NCI-H446 (cell line): ENCODE results near the gene SH3RF1.
"Not testable (repeated sequence)": the region's sequence is repeated elsewhere in the genome, so short reads cannot be mapped to it uniquely, and the experiment has no call there.

Experiments
- DNase-seq, 2 experiments: peaks; one replicate each; lab custom pipeline; 2025; lab: John Stamatoyannopoulos, UW

The SH3RF1 gene

DNA sequence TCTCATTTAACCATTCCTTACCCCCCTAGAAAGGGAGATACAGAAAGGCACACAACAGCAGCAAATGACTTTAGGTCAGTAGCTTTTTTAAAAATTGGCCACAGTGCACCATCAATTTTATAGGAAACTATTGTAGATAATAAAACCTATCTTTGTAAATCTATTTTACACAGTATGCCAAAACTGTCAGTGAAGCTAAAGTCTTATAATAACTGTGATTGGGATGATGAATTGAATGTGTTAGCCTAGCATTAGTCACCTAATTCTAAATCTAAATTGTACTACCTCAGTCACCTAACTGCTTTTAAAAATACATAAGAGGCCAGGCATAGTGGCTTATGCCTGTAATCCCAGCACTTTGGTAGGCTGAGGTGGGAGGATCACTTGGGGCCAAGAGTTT lies 44.2 kb downstream of the SH3RF1 start:
- DNase-seq = no peak

DNA sequence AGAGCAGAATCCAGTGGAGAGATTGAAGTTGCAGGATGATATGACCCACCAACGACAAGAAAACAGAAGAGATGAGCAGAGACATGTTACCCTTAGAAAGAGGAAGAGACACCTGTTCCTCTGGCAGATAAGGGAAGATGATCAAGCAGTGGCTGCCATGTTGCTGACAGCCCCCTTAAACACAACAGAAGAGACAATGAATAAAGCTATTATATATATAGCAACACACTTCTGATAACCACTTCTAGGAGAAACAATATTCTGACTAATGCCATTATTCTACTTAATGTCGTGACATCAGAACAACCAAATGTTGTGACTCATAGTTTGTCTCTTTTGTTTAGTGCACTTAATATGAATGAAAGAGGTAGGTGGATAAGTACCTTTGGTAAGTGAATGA lies 44.9 kb downstream of the SH3RF1 start:
- no peak for DNase-seq

DNA sequence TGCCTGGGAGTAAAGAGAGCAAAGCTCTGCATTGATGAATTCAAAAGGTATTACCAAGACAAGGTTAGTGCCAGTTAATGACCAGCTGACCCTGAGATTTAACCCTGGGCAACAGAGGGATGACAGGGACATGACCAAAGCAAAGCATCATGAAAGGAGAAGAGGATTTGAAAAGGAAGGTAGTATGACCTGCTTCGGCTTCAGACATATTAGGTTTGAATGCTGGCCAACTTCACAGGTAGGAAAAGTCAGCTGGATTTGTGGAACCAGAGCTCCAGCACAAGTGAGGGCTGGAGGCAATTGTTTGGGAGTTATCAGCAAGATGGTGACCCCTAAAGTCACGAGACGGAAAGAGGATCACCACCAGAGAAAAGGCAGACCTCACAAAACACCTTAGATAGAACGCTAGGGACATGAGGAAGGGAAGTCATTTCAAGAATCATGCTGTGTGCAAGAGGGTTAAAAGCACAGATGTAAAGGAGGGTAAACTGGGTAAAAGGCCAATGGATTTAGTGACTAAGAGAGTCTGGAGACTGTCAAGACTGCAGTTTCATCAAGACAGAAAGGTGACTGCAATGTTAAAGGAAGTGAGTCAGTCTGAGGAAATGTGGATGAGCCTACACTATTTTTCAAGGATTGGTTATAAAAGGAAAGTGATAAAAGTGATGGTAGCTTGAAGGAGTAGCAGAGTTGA lies 45.6 kb downstream of the SH3RF1 start:
- no peak for DNase-seq

DNA sequence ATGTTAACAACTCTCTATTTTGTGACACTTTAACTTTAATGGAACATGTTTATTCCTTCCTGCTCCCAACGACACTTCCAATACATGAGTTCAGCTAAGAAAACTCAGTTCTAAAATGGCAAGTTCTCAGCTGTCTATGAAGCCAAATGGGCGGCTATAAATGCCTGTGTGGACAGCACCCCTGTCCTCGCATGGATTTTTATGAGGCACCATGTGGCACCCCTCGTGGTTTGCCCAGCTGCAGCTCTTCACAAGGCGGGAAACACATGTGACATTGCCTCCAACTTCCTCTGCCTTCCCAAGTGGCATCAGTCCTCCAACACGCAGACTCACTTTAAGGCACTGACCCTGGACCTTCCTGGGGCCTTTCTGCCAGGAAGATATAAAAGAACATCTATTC lies 48.0 kb downstream of the SH3RF1 start:
- no peak for DNase-seq

DNA sequence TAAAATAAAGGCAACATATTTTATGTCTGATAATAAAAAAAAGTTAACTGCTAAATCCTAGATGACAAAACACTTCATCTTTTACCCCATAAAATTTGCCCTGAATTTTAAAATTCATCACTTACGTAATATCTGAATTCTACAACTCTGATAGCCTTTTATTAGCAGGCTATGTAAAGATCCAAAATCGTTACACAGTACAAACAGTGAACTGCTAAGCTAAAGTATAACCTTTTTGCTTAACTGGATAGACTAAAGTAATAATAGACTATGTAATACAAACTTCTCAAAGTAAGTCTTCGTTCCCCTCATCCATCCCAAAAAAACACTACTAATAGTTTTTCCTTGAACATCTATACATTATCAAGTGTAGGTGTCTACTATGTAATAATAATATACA lies 49.1 kb downstream of the SH3RF1 start:
- no peak for DNase-seq

DNA sequence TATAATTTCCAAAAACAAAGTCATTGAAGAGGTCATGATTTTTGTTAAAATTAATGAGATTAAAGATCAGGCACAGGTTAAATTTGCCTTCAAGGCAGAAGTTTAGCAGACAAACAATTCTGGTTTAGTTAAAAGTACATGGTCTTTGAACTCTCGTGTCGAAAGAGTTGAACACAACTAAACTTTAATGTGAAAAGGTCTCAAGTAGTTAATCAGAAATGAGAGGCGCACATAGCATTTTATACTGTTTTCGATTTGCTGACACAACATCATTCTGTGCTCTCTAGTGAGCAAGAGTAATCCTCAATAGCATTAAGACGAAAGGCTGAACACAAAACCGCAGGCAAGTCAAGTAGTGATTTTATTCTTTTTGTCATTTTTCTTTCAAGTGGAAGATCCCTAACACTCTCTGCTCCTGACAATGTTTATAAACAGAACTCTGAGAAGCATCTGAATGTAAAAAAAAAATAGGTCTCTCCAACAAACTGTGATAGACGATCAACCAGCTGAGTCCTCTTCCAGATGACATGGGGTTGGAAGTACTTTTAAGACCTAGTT lies 49.8 kb downstream of the SH3RF1 start:
- DNase-seq = no peak

DNA sequence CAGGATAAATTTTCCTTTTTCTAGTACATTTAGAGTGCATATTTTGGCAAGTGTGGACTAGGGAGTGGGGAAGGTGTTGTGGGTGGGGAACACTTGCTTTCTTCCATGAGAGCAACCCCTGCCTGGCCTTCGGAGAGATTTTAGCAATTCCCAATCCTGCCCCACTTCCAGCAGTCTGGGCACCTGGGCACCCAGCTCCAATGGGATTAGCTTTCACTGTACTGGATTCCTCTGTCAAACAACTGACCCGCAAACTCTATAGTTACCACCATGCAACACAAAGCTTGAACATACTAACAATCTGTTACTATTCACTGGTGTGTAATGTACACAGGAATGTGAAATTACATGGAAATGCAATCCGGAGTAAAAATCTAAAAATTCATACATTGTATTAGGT lies 50.3 kb downstream of the SH3RF1 start:
- DNase-seq = no peak

DNA sequence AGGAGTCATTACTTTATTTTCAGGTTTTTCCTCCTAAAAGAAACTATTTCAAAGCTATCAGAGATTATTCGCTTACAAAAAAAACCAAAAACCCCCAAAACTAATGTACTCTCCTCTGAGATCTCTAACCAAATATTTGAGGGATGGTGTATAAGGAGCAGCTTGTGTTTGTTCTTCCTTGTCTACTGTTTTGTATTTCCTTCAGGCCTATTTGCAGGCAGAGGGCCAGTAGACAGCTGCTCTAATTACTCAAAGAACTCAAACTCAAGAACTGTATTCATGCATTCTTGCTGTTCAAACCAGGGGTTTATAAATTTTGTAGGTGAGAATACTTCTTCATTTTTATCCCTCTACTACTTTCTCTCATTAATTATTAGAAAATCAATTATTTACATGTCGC lies 51.3 kb downstream of the SH3RF1 start:
- peak in 1 of 2 experiments; percentile 51 for DNase-seq

DNA sequence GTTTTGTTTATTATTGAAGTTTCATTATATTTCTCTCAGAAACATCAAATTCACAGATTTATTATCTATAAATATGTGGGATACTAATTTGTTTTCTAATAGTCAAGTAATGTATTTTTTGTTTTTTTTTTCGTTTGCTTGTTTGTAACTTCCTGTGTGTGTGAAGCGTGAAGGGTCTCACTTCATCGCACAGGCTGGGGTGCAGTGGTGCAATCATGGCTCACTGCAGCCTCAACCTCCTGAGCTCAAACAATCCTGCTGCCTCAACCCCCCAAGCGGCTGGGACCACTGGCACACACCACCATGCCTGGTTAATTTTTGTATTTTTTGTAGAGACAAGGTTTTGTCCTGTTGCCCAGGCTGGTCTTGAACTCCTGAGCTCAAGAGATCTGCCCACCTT lies 55.1 kb downstream of the SH3RF1 start:
- no peak for DNase-seq

DNA sequence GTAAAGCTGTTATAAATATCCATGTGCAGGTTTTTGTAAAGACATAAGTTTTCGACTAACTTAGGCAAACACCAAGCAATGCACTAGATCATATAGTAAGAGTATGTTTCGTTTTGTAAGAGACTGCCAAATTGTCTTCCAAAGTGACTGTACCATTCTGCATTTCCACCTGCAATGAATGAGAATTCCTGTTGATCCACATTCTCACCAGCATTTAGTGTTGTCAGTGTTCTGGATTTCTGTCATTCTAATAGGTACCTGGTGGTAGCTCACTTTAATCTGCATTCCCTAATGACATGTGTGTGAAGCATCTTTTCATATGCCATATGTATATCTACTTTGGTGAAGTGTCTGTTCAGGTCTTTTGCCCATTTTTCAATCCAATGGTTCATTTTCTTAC lies 57.8 kb downstream of the SH3RF1 start:
- no peak for DNase-seq

DNA sequence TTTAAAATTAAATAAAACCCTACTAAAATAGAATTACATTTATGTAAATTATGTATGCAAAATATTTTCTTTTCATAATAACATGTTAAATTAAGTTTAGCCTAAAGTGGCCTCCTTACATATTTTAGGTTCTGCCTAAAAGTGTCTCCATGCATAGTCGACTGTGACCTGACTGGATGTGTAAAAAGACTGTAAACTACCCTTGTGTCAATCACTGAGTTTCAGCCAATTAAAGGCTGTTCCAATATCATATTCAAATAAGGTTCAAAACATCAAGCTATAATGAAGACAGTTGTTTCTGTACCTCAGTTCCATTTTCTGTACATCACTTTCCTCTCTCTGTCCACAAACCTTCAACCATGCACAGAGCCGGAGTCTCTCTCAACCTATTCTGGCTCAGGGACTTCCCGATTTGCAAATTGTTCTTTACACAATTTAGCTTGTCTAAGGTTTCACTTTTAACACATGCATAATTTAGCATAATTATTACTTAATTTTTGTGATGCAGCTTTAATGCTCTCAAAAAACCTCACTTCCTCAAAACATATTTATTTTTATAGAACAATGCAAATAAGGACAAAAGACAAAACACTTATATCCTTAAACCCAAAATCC lies 60.1 kb downstream of the SH3RF1 start:
- no peak for DNase-seq

DNA sequence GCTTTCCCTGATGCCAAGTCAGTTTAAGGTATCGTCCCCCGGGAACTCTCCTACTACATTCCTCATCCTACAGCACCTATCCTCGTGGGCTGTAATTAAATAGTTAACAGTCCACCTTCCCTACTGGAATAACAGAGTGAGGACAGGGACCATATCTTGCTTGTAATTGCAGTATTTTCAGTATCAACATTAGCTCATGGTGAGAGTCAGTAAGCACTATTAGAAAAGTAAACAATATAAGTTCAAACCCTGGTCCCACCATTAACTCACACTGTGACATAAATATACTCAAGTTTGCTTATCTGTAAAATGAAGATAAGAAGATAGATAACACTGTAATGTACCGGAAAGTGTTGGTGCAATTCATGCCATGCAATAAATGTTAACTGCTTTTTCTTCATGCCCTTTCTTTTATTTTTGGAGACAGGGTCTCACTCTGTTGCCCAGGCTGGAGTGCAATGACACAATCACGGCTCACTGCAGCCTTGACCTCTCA lies 61.3 kb downstream of the SH3RF1 start:
- DNase-seq = no peak

DNA sequence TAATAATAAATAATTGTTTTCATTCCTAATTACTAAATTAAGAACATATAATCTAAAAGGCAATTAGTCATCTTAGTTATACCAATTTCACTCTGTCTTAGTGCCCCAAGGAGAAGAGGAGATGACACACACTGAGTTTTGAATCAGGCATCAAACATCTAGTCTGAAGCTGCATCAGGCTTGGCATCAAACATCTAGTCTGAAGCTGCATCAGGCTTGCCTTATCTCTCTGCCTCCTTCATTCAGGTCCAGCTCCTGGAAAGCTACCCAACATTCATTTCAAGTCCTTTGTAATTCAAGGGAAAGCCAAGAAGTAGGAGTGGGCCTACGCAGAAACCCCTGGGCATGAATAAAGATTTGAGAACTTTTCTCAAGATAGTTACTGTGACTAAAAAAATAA lies 62.2 kb downstream of the SH3RF1 start:
- no peak for DNase-seq

DNA sequence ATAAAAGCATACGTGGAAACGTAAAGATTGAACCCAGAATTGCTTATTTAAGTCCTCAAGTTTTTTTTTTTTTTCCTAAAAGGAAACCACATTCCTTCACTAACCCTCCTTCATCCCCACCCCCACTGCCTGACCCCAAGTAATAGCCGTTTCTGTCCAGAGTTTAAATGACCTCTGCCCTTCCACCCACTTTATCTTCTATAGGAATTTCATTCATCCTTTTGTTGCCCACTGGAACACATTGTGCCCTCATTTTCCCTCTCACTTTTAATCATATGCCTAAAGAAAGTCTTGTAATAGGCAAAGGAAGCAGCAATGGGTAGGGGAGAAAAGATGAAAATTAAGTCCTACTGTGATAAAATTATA lies 62.7 kb downstream of the SH3RF1 start:
- DNase-seq = no peak

DNA sequence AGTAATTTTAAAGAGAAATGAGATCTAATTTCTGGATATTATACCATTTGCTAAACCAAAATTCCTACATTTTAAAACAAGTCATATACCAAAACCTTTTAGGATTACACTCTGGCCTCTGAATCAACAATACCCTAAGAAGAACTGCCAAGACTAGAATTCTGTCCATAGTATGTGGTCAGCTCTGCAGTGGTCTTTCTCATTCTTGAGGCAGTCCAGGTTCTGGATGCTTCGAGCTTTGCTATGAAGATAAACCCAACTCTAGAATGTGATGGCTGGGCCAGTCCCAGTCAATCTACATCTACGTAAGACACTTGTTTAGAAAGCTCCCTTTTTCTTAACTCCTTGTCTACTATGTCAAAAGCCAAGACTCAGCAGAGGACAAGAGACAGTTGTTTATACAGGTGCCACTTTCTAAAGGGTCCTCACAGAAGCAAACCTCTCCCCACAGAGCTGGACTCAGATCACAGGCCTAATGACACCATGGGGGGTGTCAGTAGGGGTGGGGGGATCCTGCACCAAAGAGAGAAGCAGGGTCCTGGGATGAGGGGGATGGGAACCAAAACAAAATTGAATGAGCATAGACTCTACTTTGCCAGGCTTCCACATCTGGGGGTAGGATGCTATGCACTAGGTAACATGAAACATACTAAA lies 63.2 kb downstream of the SH3RF1 start:
- no peak for DNase-seq

DNA sequence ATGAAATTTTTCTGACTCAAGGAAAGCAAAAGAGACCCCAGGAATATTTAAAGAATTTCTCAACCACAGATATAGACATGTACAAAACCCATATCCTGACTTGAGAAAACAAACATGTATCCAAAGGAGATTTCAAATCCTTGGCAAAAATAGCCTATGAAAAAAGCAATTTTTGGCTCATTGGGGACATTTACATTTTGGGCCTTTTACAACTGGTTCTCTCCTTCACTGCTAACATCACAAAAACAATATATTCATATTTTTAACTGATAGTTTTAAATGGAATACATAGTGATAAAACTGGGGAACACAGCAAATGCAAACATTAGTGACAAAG lies 65.0 kb downstream of the SH3RF1 start:
- DNase-seq = no peak

DNA sequence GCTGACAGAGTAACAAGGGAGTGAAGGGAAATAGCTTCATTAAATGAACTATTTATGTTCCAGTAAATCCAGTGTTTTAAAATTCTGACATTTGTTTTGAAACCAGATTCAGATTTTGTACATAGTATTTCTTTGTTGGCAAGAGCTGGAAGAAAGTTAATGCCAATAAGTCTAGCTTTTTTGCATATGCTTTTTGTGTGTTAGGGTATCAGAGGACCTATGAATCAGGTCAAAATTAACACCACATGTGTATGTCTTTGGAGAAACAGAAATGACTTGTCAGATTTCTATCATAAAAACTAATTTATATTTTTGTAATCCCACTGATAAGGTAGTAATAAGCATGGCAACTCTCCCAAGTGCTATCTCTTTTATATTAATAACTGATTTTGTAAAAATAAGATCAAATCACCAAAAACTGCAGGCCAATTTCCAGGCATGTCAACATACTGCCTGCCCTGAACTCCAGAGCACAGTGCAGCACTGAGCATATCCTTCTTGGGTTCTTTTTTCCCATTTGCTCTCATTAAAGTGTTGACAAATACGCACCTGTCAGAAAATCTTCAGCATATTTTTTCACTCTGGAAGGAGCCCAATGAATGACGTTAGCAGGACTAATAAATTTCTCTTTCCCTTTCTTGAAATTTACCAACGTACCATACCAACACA lies 65.5 kb downstream of the SH3RF1 start:
- DNase-seq = no peak

DNA sequence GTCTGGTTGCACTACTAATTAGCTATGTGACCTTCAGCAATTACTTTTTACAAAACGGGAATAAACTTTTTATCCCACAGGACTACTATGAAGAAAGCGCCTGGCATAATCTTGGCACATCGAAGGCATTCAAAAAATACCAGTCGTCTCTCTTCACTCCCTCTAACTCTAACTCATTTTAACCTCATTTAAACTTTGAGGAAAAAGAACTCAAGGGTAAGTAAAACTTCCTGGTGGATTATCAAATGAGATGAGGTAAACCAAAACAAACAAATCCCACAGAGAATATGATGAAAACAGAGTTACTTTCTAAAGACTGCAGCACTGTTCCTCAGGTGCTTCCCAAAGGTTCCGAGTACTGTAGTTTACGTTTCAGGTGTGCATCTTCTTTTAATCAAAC lies 66.9 kb downstream of the SH3RF1 start:
- DNase-seq = no peak

DNA sequence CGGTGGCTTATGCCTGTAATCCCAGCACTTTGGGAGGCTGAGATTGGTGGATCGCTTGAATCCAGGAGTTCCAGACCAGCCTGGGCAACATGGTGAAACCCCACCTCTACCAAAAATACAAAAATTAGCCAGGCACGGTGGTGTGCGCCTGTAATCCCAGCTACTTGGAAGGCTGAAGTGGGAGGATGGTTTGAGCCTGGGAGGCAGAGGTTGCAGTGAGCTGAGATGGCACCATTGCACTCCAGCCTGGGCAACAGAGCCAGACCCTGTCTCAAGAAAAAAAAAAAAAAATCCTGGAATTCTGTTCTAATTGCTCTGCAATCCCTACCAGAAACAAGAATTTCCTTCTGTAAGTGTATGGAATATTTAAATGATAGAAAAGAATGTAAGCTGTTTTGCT lies 67.5 kb downstream of the SH3RF1 start:
- DNase-seq = not testable (repeated sequence)

DNA sequence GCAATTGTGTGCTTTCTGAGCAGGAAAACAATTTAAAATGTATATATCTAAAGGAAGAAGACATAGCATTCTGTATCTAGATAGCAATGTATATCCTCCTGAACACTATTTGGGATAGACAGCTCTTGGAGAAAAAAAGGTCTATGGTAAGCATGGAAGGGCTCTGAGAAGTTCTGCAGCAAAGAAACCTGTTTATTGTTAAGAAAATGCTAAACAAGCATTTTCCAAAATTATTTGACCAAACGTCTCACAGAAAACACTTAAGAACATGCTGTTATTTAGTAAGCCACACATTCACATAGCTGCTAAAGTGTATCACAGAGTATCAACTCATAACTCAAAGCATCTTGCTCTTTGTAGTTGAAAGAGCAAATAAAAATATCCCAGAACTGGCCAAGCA lies 67.9 kb downstream of the SH3RF1 start:
- DNase-seq = no peak

DNA sequence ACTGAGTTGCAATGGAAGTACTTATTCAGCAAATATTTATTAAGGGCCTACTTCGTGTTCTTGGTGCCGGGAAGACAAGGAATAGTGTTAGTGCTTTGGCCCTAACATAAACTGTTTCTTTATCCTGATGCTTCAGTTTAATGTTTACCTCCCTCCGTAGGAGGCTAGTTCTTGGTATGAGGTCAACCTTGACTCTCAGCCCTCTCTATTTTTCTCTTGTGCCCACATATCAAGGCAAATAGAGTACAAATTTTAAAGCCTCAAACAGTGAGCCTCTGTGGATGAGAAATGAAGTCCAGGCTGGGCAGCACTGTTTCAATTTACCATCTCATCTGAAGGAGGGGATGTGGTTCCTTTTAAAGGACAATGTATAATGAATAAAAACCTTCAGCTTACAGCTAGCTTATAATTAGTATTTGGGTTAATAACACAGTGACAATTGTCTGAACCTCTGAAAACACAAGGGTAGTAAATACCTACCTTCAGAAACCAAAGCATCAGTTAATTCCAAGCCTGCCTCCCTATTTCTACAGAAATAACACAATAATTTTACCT lies 68.5 kb downstream of the SH3RF1 start:
- no peak for DNase-seq
